IMR-90 (cell line): ENCODE data around the gene LY9. TPM values are rescaled to one million over a fixed set of nuclear protein-coding genes. Genes with fewer than 3 reads are reported as not detected.

Experiments
- ATAC-seq: fragments of 200-7000 bp; cut with Tn5 transposase; 2 replicates; pipeline ENCODE4 v1.9.1; 2020; ENCODE audit warnings: low read depth, mild to moderate bottlenecking, moderate library complexity
- BruUV-seq: library from RNA; stranded (reverse); fragments of 400-500 nt; replicated peaks from 2 replicates; lab custom pipeline; 2021; lab: Mats Ljungman, UMichigan
- CTCF ChIA-PET: fragments of 300-600 bp; formaldehyde crosslinking; extraction: SDS; loops from one replicate; lab custom pipeline; 2021; ENCODE audit warnings: antibody characterized with exemption; lab: Yijun Ruan, JAX
- POLR2A ChIA-PET: fragments of 300-600 bp; sonication (Branson Sonifier 250); formaldehyde crosslinking; loops from one replicate; lab custom pipeline; 2022; ENCODE audit warnings: antibody characterized with exemption; ENCODE audit not compliant: unreplicated experiment; lab: Charles Lee
- DNase-seq: peaks from one replicate; pipeline ENCODE4 v3.0.0; 2013
- H2AFZ ChIP-seq: replicated peaks from 2 replicates; pipeline ENCODE3; 2013; ENCODE audit warnings: low read length, mild to moderate bottlenecking; ENCODE audit not compliant: poor library complexity
- H2AK5ac ChIP-seq: 2 replicates; pipeline ENCODE4 v1.6.1; 2013; ENCODE audit warnings: low read depth, low read length, inconsistent platforms
- H2AK9ac ChIP-seq: replicated peaks from 2 replicates; pipeline ENCODE3; 2013; ENCODE audit warnings: mild to moderate bottlenecking, low read depth, low read length, moderate library complexity; ENCODE audit not compliant: poor library complexity
- H2BK120ac ChIP-seq: 2 replicates; pipeline ENCODE4 v1.6.1; 2013; ENCODE audit warnings: low read depth, low read length, inconsistent platforms
- H2BK15ac ChIP-seq: 3 replicates; pipeline ENCODE4 v1.6.1; 2013; ENCODE audit warnings: low read depth, low read length, inconsistent platforms
- H2BK20ac ChIP-seq: 2 replicates; pipeline ENCODE4 v1.6.1; 2013; ENCODE audit warnings: low read depth, mild to moderate bottlenecking, inconsistent platforms, low read length, moderate library complexity
- H2BK5ac ChIP-seq: 2 replicates; pipeline ENCODE4 v1.6.1; 2013; ENCODE audit warnings: mild to moderate bottlenecking, low read depth, low read length, inconsistent platforms; ENCODE audit not compliant: poor library complexity, severe bottlenecking
- H3K14ac ChIP-seq: replicated peaks from 2 replicates; pipeline ENCODE4 v1.6.1; 2013; ENCODE audit warnings: low read depth, low read length, inconsistent platforms
- H3K18ac ChIP-seq: 2 replicates; pipeline ENCODE4 v1.6.1; 2013; ENCODE audit warnings: low read depth, low read length, control low read depth
- H3K23ac ChIP-seq: 2 replicates; pipeline ENCODE4 v1.6.1; 2013; ENCODE audit warnings: low read depth, low read length, inconsistent platforms
- H3K27ac ChIP-seq: 2 replicates; pipeline ENCODE4 v1.5.1; 2013; ENCODE audit warnings: mild to moderate bottlenecking, control low read depth, low read length; ENCODE audit not compliant: insufficient read depth
- H3K27me3 ChIP-seq: 2 replicates; pipeline ENCODE4 v1.6.1; 2013; ENCODE audit warnings: low read length; ENCODE audit not compliant: control insufficient read depth, insufficient read depth
- H3K36me3 ChIP-seq: 2 replicates; pipeline ENCODE4 v1.6.1; 2013; ENCODE audit warnings: low read length, mixed read lengths; ENCODE audit not compliant: control insufficient read depth, insufficient read depth
- H3K4ac ChIP-seq: 2 replicates; pipeline ENCODE4 v1.6.1; 2013; ENCODE audit warnings: low read depth, low read length, inconsistent platforms
- H3K4me1 ChIP-seq: 2 replicates; pipeline ENCODE4 v1.6.1; 2013; ENCODE audit warnings: low read length, mixed read lengths; ENCODE audit not compliant: control insufficient read depth, insufficient read depth
- H3K4me2 ChIP-seq: 2 replicates; pipeline ENCODE4 v1.6.1; 2013; ENCODE audit warnings: low read depth, mild to moderate bottlenecking, control low read depth, low read length, moderate library complexity
- H3K4me3 ChIP-seq: 2 replicates; pipeline ENCODE4 v1.5.1; 2013; ENCODE audit warnings: low read depth, mild to moderate bottlenecking, control low read depth, low read length, moderate library complexity; ENCODE audit not compliant: insufficient read depth
- H3K56ac ChIP-seq: 2 replicates; pipeline ENCODE4 v1.6.1; 2013; ENCODE audit warnings: low read length, inconsistent platforms; ENCODE audit not compliant: insufficient read depth; ENCODE audit errors: extremely low read depth
- H3K79me1 ChIP-seq, 2 experiments: 2 replicates each; pipeline ENCODE4 v1.6.1; 2013; ENCODE audit warnings: low read length in 2 of 2, inconsistent platforms in 1 of 2, low read depth in 1 of 2
- H3K9ac ChIP-seq: 2 replicates; pipeline ENCODE4 v1.6.1; 2013; ENCODE audit warnings: low read depth, low read length, control low read depth
- H3K9me1 ChIP-seq: 2 replicates; pipeline ENCODE4 v1.6.1; 2013; ENCODE audit warnings: low read length, inconsistent platforms; ENCODE audit not compliant: insufficient read depth
- H3K9me3 ChIP-seq: 2 replicates; pipeline ENCODE4 v1.6.1; 2013; ENCODE audit warnings: low read length; ENCODE audit not compliant: control insufficient read depth, insufficient read depth
- H4K20me1 ChIP-seq: 2 replicates; pipeline ENCODE4 v1.6.1; 2013; ENCODE audit warnings: low read length, inconsistent platforms; ENCODE audit not compliant: insufficient read depth
- H4K5ac ChIP-seq: 2 replicates; pipeline ENCODE4 v1.6.1; 2013; ENCODE audit warnings: mild to moderate bottlenecking, low read depth, low read length, control low read depth
- H4K8ac ChIP-seq, 2 experiments: 2 replicates each; pipeline ENCODE4 v1.6.1; 2013; ENCODE audit warnings: low read depth in 2 of 2, low read length in 2 of 2, control low read depth in 1 of 2, inconsistent platforms in 1 of 2
- H4K91ac ChIP-seq: 2 replicates; pipeline ENCODE4 v1.6.1; 2013; ENCODE audit warnings: low read depth, low read length, inconsistent platforms; ENCODE audit not compliant: insufficient read depth
- BHLHE40 ChIP-seq: fragments of 150-350 bp; IDR thresholded peaks from 2 replicates; pipeline ENCODE4 v1.6.1; 2016; ENCODE audit warnings: mild to moderate bottlenecking, low read depth, low read length
- CEBPB ChIP-seq: IDR thresholded peaks from 2 replicates; pipeline ENCODE4 v1.6.1; 2012; ENCODE audit warnings: low read depth, low read length, improper control_type of control experiment
- CHD1 ChIP-seq: IDR thresholded peaks from 2 replicates; pipeline ENCODE4 v1.6.1; 2012; ENCODE audit warnings: low read depth, low read length, improper control_type of control experiment
- CTCF ChIP-seq: conservative IDR thresholded peaks from 2 replicates; pipeline ENCODE4 v1.5.1; 2012; ENCODE audit warnings: mild to moderate bottlenecking, low read depth, low read length, improper control_type of control experiment
- ELK1 ChIP-seq: fragments of 150-350 bp; IDR thresholded peaks from 2 replicates; pipeline ENCODE4 v1.6.1; 2016; ENCODE audit warnings: low read depth, mild to moderate bottlenecking, low read length, moderate library complexity, borderline replicate concordance
- FOS ChIP-seq: fragments of 150-350 bp; IDR thresholded peaks from 2 replicates; pipeline ENCODE4 v1.6.1; 2016; ENCODE audit warnings: low read depth, low read length
- MAFK ChIP-seq: IDR thresholded peaks from 2 replicates; pipeline ENCODE4 v1.6.1; 2012; ENCODE audit warnings: low read depth, low read length, improper control_type of control experiment
- MAZ ChIP-seq: IDR thresholded peaks from 2 replicates; pipeline ENCODE4 v1.6.1; 2012; ENCODE audit warnings: low read depth, mild to moderate bottlenecking, low read length, improper control_type of control experiment, moderate library complexity, borderline replicate concordance
- MXI1 ChIP-seq: IDR thresholded peaks from 2 replicates; pipeline ENCODE4 v1.6.1; 2012; ENCODE audit warnings: low read depth, mild to moderate bottlenecking, low read length, moderate library complexity, borderline replicate concordance
- NFE2L2 ChIP-seq: fragments of 150-350 bp; IDR thresholded peaks from 2 replicates; pipeline ENCODE4 v1.6.1; 2016; ENCODE audit warnings: low read depth, mild to moderate bottlenecking, low read length
- POLR2A ChIP-seq: IDR thresholded peaks from 2 replicates; pipeline ENCODE4 v1.6.1; 2012; ENCODE audit warnings: mild to moderate bottlenecking, low read depth, low read length
- RAD21 ChIP-seq: IDR thresholded peaks from 2 replicates; pipeline ENCODE4 v1.6.1; 2012; ENCODE audit warnings: low read length, improper control_type of control experiment
- RCOR1 ChIP-seq: IDR thresholded peaks from 2 replicates; pipeline ENCODE4 v1.6.1; 2012; ENCODE audit warnings: mild to moderate bottlenecking, low read length, improper control_type of control experiment; ENCODE audit not compliant: insufficient replicate concordance
- RFX5 ChIP-seq: IDR thresholded peaks from 2 replicates; pipeline ENCODE4 v1.8.0; 2012; ENCODE audit warnings: low read depth, mild to moderate bottlenecking, low read length, moderate library complexity
- SMC3 ChIP-seq: fragments of 150-350 bp; IDR thresholded peaks from 2 replicates; pipeline ENCODE4 v1.6.1; 2016; ENCODE audit warnings: low read depth, mild to moderate bottlenecking, antibody characterized with exemption, low read length, moderate library complexity
- USF2 ChIP-seq: fragments of 150-350 bp; IDR thresholded peaks from 2 replicates; pipeline ENCODE4 v1.6.1; 2017; ENCODE audit warnings: mild to moderate bottlenecking, antibody characterized with exemption, low read length, low read depth
- WGBS, 2 experiments: methylation state at CpG; one replicate each; pipeline versions ENCODE4 v1.1.5 to v1.1.7; 2013; ENCODE audit warnings: missing lambda C conversion rate in 2 of 2; ENCODE audit not compliant: insufficient read length in 1 of 2; ENCODE audit errors: extremely low coverage in 2 of 2; 5-methylcytosine and 5-hydroxymethylcytosine counted together
- dilution Hi-C: fragments of 300-500 bp; cut with HindIII; formaldehyde crosslinking; loops from one replicate; pipeline ENCODE4 v1.14.3; 2018; ENCODE audit warnings: low sequenced_read_pairs; ENCODE audit not compliant: unreplicated experiment
- in situ Hi-C: fragments of 300-500 bp; cut with MboI; formaldehyde crosslinking; loops from 3 replicates; pipeline ENCODE4 v1.14.3; 2019; ENCODE audit warnings: low sequenced_read_pairs, inconsistent platforms, mixed read lengths
- intact Hi-C: fragments of 100-400 bp; cut with micrococcal nuclease; formaldehyde crosslinking; loops from 2 replicates; pipeline ENCODE4 v1.10.0; 2022
- polyA plus RNA-seq, 3 experiments: library from polyadenylated mRNA; depleted of rRNA; stranded (reverse); fragments of >200 nt; gene quantifications; 2 replicates each; pipeline ENCODE4 v1.2.3, GENCODE V29; 2012; ENCODE audit warnings: low replicate concordance in 1 of 3
- total RNA-seq: library from RNA; depleted of rRNA; stranded (reverse); fragments of >200 nt; gene quantifications from 2 replicates; pipeline ENCODE4 v1.2.3, GENCODE V29; 2012

LY9 gene
- total and polyA plus RNA-seq, 2 of the 4 experiments (the other 2 are of a cell fraction), result not detected

GRCh38 chr1:160807247-160807646 lies 11.3 kb downstream of the LY9 start:
- Histone ChIP-seq H3K79me1 (no peaks in the 10 kb centered on the region), H4K8ac (no peak overlapping the region), H2BK5ac (no peak overlapping the region), H4K5ac (no peak overlapping the region), H3K23ac (no peak overlapping the region), H2AFZ (no peak overlapping the region), H4K91ac (no peak overlapping the region), H3K27ac (no peak overlapping the region), H3K9me3 (0 out of 2 replicates have a peak, but pooled peaks cover 3% of the 10 kb centered on the region), H3K9me1 (no peaks in the 10 kb centered on the region), H3K56ac (no peak overlapping the region), H3K14ac (no peak overlapping the region), H2AK5ac (no peak overlapping the region), H3K9ac (no peak overlapping the region), H3K18ac (no peak overlapping the region), H4K20me1 (no peaks in the 10 kb centered on the region), H2BK120ac (no peak overlapping the region), H2AK9ac (no peak overlapping the region), H3K4me3 (no peak overlapping the region), H3K27me3 (no peaks in the 10 kb centered on the region), H3K4me2 (no peak overlapping the region), H2BK15ac (no peak overlapping the region), H3K36me3 (no peaks in the 10 kb centered on the region), H3K4me1 (no peaks in the 10 kb centered on the region), H2BK20ac (no peak overlapping the region), H3K4ac (no peak overlapping the region)
- ChIA-PET CTCF (no interaction called here), POLR2A (no interaction called here)
- BruUV-seq, result no TSS peak
- intact Hi-C loops, result no loop called here
- TF ChIP-seq BHLHE40, result no peak
- no peak for TF ChIP-seq FOS
- no peak for TF ChIP-seq SMC3
- TF ChIP-seq RAD21, result no peak
- no peak for TF ChIP-seq CEBPB
- TF ChIP-seq MAFK, result no peak
- TF ChIP-seq POLR2A, result no peak
- TF ChIP-seq USF2, result no peak
- no peak for TF ChIP-seq ELK1
- TF ChIP-seq CHD1, result no peak
- TF ChIP-seq MXI1, result no peak
- TF ChIP-seq NFE2L2, result no peak
- TF ChIP-seq RCOR1, result no peak
- no peak for TF ChIP-seq CTCF
- TF ChIP-seq MAZ, result no peak
- no peak for TF ChIP-seq RFX5
- no peak for ATAC-seq
- WGBS, 2 experiments, result 50% methylated on average over 3 of the region's 3 CpGs; no CpG with 5 or more reads in 1 of the 2 experiments
- dilution Hi-C loops, result no loop called here
- in situ Hi-C loops, result no loop called here
- DNase-seq, result no peak
